GM12891 (cell line): Measurements from ENCODE around the gene MPC1.
A peak's percentile ranks its signal among the peaks of the same experiment; 100 is the strongest.

Experiments
- DNase-seq: peaks from one replicate; pipeline ENCODE4 v3.0.0; 2011; ENCODE audit warnings: low spot score; ENCODE audit not compliant: insufficient read length
- FAIRE-seq: peaks from 2 replicates; lab custom pipeline; 2011; peaks lifted over from hg19 to GRCh38; lab: Jason Lieb, UNC
- PAX5 ChIP-seq: IDR thresholded peaks from 2 replicates; pipeline ENCODE4 v1.6.1; 2011; ENCODE audit warnings: low read length, moderate library complexity, mild to moderate bottlenecking; ENCODE audit not compliant: insufficient read depth, severe bottlenecking
- POLR2A ChIP-seq: IDR thresholded peaks from 2 replicates; pipeline ENCODE4 v1.6.1; 2011; ENCODE audit warnings: low read depth, low read length, control low read depth
- POLR2AphosphoS5 ChIP-seq: IDR thresholded peaks from 2 replicates; pipeline ENCODE4 v1.6.1; 2011; ENCODE audit warnings: low read depth, low read length, control low read depth
- POU2F2 ChIP-seq: IDR thresholded peaks from 2 replicates; pipeline ENCODE4 v1.6.1; 2011; ENCODE audit warnings: low read depth, mild to moderate bottlenecking, control low read depth, low read length, moderate library complexity
- SPI1 ChIP-seq: IDR thresholded peaks from 2 replicates; pipeline ENCODE4 v1.6.1; 2011; ENCODE audit warnings: low read depth, low read length, control low read depth
- TAF1 ChIP-seq: IDR thresholded peaks from 2 replicates; pipeline ENCODE4 v1.6.1; 2011; ENCODE audit warnings: low read depth, low read length, control low read depth

MPC1 gene

DNA sequence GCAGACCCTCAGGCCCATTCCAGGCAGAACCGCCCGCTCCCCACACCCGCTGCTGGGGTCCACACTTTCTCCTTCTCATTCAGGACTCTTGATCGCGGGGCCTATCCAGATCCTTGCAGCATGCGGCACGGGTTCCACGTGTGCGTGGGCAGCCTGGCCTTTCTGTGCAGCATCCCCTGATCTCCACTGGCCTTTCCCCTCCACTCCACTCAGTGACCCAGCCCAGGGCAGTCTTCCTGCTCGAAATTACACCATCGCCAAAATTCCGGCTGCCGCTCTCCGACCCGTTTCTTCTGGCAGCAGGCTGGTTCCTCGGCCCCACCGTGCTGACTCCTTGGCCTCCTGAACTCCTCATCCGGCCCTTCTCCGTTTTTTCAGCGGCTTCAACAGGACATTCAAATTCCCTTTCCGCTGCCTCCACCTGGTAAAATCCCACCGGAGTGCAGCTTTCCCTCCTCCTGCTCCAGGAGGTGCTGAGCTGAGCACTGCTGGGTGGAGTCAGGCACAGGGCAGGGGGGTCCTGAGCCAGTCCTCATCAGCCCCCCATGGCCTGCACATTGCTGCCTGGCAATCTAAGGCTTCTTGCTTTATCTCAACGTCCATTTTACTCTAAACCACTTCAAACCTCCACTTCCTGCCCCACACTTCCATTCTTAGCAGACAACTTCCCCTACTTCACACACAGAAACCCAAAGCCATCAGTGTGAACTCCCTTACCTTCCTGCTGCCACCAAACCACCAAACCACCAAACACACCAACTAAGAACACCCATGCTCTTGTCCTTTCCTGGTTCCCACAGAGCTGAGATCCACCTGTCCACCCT is 49.4 kb downstream of the MPC1 start:
- peak; percentile 79 for TF ChIP-seq SPI1
- peak; percentile 38 for TF ChIP-seq PAX5
- TF ChIP-seq POLR2A: peak; percentile 83
- no peak for TF ChIP-seq TAF1
- TF ChIP-seq POLR2AphosphoS5: peak; percentile 20; the same call in 1 of the 2 replicates
- peak; percentile 53; the same call in 1 of the 2 replicates for TF ChIP-seq POU2F2
- FAIRE-seq: peak; percentile 97
- peak; percentile 35 for DNase-seq

DNA sequence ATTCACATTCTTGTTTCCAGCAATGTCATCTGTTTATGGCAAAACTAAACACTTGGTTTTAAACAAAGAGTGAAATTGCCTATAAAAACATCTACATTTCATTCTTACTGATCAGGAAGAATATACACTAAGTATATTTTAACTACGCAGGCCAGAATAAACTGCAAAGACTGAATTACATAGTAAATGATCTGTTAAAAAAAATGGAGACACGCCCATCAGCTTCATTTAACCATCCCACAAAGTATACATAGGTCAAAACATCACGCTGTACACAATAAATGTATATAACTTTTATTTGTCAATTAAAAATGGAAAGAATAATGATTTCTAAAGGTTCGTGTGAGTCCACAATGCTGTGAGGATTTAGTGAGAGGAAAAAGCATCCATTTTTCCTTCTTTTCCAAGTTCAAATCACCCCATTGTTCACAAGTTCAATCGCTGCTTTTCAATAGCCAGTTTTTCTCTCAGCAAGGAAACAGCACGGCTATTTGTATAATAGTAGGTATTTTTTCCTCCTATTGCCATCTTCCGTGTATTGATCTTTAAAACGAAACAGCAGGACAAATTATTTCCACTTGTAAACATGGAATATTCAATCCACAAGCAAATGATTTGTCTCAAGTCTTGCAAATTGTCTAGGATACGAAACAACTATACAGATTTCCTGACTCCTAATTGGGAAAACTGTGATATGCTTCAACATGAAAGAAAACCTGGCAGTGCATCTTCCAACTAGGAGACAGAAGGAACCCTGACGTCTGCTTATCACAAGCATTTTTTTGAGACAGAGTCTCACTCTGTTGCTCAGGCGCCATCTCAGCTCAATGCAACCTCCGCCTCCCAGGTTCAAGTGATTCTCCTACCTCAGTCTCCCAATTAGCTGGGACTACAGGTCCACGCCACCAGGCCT is 51.0 kb downstream of the MPC1 start:
- FAIRE-seq (no peak), DNase-seq (no peak)
- no peak for TF ChIP-seq POLR2A
- no peak for TF ChIP-seq POU2F2
- TF ChIP-seq SPI1: no peak
- TF ChIP-seq PAX5: no peak
- no peak for TF ChIP-seq TAF1
- no peak for TF ChIP-seq POLR2AphosphoS5

DNA sequence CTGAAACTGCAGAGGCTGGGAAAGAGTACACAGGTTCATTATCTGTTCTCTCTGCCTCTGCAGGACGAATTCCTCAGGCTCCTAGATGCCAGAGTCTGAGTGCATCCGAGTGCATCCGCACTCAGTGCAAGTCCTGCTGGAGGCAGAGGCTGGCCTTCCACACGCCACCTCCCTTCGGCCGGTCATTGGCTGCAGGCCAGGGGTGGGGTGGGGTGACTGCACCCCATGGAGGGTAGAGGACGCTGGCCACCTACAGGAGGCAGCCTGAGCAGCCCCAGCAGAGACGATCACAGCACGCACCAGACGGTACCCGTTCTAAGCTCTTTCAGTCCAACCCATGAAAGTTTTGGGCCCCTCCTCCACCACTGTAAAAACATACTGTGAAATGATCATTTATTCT is 52.1 kb downstream of the MPC1 start:
- DNase-seq: no peak
- TF ChIP-seq POU2F2 (no peak), TAF1 (no peak), SPI1 (no peak), POLR2A (peak; percentile 39; the same call in 1 of the 2 replicates), POLR2AphosphoS5 (peak; percentile 62; the same call in 1 of the 2 replicates), PAX5 (no peak)
- FAIRE-seq: peak; percentile 31

DNA sequence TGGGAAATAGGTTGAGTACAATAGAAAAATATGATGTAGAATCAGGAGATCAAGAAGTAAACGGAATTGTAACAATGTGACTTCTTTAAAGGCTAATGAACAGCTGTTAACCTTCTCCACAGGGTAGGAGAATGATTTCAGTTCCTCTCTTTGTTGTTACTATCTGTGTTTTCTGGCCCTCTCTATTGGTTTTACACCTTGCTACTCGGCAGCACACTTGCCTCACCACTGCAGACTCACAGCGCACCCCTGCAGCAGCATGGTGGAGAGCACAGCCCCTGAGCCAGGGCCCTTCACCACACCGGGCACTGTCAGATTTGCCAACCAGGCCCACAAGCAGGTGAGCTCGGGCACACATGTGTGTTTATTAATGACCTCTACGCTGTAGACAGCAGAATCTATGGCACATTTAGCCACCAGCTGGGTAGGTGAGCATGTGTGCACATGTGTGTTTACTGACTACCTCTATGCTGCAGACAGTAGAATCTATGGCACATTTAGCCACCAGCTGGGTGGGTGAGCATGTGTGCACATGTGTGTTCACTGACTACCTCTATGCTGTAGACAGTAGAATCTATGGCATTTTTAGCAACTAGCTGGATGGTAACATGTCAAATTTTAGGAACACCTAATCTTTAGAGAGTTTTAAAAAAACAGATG is 57.2 kb downstream of the MPC1 start:
- DNase-seq (no peak), FAIRE-seq (peak; percentile 87)
- TF ChIP-seq POLR2A (peak; percentile 12; the same call in 1 of the 2 replicates), TAF1 (no peak), SPI1 (peak; percentile 94), POLR2AphosphoS5 (no peak)

GRCh38 chr6:166323395-166323794 is 59.3 kb downstream of the MPC1 start:
- DNase-seq: no peak
- no peak for FAIRE-seq
- TF ChIP-seq SPI1 (no peak), POLR2A (no peak), POU2F2 (no peak), POLR2AphosphoS5 (no peak)

GRCh38 chr6:166318649-166319600 is 63.8 kb downstream of the MPC1 start:
- FAIRE-seq: no peak
- no peak; the same call in 1 of the 2 replicates for TF ChIP-seq POLR2A
- TF ChIP-seq POLR2AphosphoS5: peak; percentile 70; the same call in 1 of the 2 replicates
- TF ChIP-seq TAF1: no peak
- TF ChIP-seq POU2F2: no peak

GRCh38 chr6:166318227-166318626 is 64.5 kb downstream of the MPC1 start:
- FAIRE-seq: no peak
- TF ChIP-seq SPI1 (no peak), TAF1 (no peak), POLR2A (no peak), PAX5 (no peak), POU2F2 (no peak), POLR2AphosphoS5 (no peak)
- no peak for DNase-seq

More at GRCh38 chr6:166318649-166319600, 63.8 kb downstream of the MPC1 start:
- DNase-seq: no peak

GRCh38 chr6:166317261-166318212 is 65.2 kb downstream of the MPC1 start:
- FAIRE-seq: no peak
- TF ChIP-seq POLR2A (no peak), PAX5 (no peak), TAF1 (no peak), SPI1 (no peak)
- DNase-seq: no peak

DNA sequence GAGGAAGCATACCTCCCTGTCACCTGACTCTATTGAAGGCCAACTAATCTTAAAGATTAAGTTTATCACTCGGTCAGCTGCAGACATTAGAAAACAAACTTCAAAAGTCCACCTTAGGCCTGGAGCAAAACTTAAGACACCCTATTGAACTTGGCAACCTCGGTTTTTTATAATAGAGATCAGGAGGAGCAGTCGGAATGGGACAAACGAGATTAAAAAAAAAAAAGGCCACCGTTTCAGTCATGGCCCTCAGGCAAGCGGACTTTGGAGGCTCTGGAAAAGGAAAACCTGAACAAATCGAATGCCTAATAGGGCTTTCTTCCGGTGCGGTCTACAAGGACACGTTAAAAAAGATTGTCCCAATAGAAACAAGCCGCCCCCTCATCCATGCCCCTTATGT is 67.3 kb downstream of the MPC1 start:
- DNase-seq: no peak
- FAIRE-seq: no peak
- TF ChIP-seq PAX5: no peak
- no peak for TF ChIP-seq SPI1
- TF ChIP-seq POU2F2: no peak
- TF ChIP-seq POLR2AphosphoS5: no peak
- TF ChIP-seq TAF1: no peak
- no peak for TF ChIP-seq POLR2A
